Measurements from ENCODE around the gene NEK3.
"Not testable (repeated sequence)": the region's sequence is repeated elsewhere in the genome, so short reads cannot be mapped to it uniquely, and the experiment has no call there.

The NEK3 gene

DNA sequence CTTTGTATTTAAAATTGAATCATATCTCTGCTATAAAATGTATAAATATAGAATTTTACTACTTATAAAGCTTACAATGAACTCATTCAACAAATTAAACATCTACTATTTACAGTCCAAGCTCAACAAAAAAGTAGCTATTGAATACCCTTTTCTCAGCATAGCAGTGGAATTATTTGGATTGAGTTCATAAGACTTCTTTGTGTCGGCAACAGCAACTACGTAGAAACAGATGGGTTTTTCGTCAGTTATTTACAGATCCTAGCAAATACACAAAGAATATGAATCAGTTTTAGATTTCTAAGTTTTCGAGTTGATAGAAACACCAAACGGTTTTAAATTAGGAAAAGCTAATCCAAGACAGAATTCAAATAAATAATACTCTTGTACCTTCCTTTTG, 10.4 kb upstream of the NEK3 start:
- DNase-seq (ENCODE audit: low read depth, low spot score): no peak

GRCh38 chr13:52165411-52165810, 6.0 kb upstream of the NEK3 start:
- DNase-seq (ENCODE audit: low read depth, low spot score): no peak

- no peak for DNase-seq (ENCODE audit: low read depth, low spot score)
These were observed 5.6 kb upstream of the NEK3 start for GRCh38 chr13:52164989-52165388.

- not testable (repeated sequence) for DNase-seq (ENCODE audit: low read depth, low spot score)
These were observed 4.5 kb upstream of the NEK3 start for GRCh38 chr13:52163878-52164277.

DNA sequence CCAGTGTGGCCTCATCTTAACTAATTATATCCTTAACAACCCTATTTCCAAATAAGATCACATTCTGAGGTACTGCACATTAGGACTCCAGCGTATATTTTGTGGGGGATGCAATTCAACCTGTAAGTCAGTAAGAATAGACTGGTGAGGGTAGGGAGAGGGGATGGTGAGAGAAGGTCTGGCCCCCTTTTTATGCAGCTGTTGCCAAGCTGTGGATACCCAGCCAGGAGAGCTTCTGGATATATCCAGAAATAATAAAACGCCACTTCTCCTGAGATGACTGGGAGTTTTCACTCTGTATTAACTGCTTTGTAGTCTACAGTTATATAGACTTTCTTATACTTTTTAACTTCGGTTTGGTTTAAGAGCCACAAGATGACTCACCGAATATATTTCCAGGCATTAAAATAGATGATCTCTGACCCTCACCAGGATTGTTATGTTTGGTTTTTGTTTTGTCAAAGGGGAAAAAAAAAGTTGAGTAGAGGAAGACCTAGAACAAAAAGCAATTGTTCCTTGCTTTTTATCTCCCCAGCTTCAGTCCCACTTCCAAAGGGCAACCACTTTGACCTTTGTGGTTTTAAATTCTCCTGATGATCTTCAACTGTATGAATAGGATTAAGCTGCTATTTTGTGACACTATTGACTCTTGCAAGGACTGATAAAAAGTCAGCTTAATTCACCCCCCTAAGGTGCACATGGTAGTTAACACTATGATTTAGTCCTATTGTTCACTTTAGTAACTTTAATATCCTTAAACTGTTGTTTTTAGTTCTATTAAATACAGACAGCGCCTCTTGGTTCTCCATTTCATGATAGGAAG, 3.1 kb upstream of the NEK3 start:
- DNase-seq (ENCODE audit: low read depth, low spot score): peak; percentile 39

- DNase-seq (ENCODE audit: low read depth, low spot score): no peak
These were observed 1.8 kb upstream of the NEK3 start for GRCh38 chr13:52161181-52161646.

- no peak for DNase-seq (ENCODE audit: low read depth, low spot score)
These were observed 1.1 kb upstream of the NEK3 start for GRCh38 chr13:52160506-52160905.

DNA sequence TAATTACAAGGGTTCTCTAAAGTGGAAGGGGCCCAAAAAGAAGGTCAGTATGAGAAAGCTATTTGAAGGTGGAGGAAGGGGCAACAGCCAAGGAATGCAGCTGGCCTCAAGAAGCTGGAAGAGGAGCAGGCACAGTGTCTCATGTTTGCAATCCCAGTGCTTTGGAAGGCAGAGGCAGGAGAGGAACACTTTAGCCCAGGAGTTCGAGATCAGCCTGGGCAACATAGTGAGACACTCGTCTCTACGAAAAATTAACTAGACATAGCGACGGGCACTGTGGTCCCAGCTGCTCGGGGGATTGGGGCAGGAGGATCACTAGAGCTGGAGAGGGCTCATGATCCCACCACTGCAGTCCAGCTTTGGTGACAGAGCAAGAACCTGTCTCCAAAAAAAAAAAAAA, 656 bp upstream of the NEK3 start:
- no peak for DNase-seq (ENCODE audit: low read depth, low spot score)

- peak; percentile 63 for DNase-seq (ENCODE audit: low read depth, low spot score)
These were observed 703 bp downstream of the NEK3 start for GRCh38 chr13:52158629-52159158.

DNA sequence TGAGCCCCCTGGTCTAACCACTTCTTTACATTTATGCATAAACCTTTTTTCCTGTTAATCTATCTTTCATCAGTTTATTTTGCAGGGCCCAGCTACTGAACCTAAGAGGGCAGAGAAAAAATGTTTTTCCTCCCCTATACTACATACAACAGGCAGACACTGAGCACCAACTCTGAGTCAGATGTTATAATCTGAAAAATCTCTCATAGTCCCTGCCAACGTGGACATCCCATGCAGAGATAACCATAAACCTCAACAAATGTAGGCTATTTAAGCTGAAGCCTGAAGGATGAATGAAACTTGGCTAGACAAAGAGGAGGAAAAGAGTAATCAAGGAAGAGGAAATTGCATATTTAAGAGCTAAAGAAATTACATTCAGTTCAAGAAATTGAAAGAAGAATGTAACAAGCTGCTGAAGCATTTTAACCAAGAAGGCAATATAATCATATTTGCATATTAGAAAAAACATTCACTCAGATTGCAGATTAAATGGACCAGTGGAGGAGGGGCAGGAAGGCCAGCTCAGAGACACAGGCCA, 2.6 kb downstream of the NEK3 start:
- peak; percentile 33 for DNase-seq (ENCODE audit: low read depth, low spot score)

DNA sequence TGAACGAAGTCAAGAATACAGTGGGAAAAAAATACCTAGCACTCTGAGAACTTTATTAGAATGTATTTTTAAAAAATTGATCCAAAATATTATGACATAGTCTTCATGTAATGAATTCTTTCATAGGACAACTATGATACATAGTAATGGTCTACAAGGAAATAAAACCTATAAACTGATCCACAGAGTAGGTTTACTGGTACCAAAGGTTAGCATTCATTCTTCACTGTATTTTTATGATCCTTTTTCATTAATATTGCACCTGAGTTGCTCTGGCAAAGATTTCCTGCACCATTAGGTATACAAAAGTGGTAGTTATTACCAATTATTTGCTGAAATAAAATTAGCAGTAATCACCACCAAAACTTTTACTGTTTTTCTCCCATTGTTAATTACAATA, 4.2 kb downstream of the NEK3 start:
- no peak for DNase-seq (ENCODE audit: low read depth, low spot score)

- DNase-seq (ENCODE audit: low read depth, low spot score): no peak
These were observed 12.2 kb downstream of the NEK3 start for GRCh38 chr13:52147225-52147624.

GRCh38 chr13:52141299-52141698, 18.1 kb downstream of the NEK3 start:
- no peak for DNase-seq (ENCODE audit: low read depth, low spot score)

DNA sequence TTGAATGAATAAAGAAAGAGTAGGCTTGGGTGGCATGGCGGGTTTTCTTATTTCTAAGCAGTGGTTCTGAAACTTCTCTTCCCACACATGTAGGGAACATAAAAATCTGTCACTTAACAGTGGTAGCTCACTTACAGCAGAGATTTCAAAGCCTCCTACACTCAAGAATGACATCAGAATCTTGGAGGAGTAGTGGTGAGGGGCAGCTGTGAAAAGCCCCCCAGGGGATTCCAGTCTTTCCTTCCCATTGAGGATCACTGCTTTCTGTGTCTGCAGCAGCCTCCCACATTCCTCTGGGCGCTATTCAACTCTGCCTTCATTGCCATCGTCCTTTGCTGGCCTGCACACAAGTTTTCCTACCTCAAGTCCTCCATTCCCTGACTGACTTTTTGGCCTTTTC, 21.9 kb downstream of the NEK3 start:
- DNase-seq (ENCODE audit: low read depth, low spot score): no peak

DNA sequence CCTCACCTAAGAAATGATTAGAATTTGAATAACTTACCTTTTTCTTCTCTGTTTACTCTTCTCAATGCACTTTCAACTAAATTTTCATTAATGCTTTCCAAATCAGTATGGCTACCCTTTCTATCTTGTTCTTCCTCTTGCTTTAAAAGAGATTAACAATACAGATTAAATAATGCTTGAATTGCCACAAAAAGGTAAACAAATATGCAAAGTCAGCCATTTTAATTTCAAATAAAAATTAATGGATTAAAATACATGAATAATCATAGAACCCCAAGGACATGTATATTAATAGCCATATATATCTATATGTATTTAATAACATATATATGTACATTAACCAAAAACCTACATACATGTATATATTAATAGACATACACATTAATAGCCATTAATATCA, 22.6 kb downstream of the NEK3 start:
- no peak for DNase-seq (ENCODE audit: low read depth, low spot score)

GRCh38 chr13:52130641-52131040, 28.8 kb downstream of the NEK3 start:
- DNase-seq (ENCODE audit: low read depth, low spot score): no peak

GRCh38 chr13:52128714-52129700, 30.4 kb downstream of the NEK3 start, which contains the start of gene NEK5:
NEK5 (minus strand) TSS chr13:52129073; CDS start chr13:52127482, 1,591 bp downstream.
- DNase-seq (ENCODE audit: low read depth, low spot score): peak; percentile 85

GRCh38 chr13:52127783-52128702, 31.4 kb downstream of the NEK3 start:
- DNase-seq (ENCODE audit: low read depth, low spot score): peak; percentile 85

GRCh38 chr13:52127378-52127777, 32.0 kb downstream of the NEK3 start:
- peak; percentile 75 for DNase-seq (ENCODE audit: low read depth, low spot score)

- no peak for DNase-seq (ENCODE audit: low read depth, low spot score)
These were observed 33.9 kb downstream of the NEK3 start for GRCh38 chr13:52125547-52125946.

- DNase-seq (ENCODE audit: low read depth, low spot score): no peak
These were observed 40.8 kb downstream of the NEK3 start for GRCh38 chr13:52118595-52118994.
